H9 (cell line): Measurements from ENCODE around the gene RABGAP1L. TPM values are rescaled to one million over a fixed set of nuclear protein-coding genes. Genes with fewer than 3 reads are reported as not detected.
"Not testable (repeated sequence)": the region's sequence is repeated elsewhere in the genome, so short reads cannot be mapped to it uniquely, and the experiment has no call there.

Experiments
- DNase-seq: peaks from one replicate; pipeline ENCODE4 v3.0.0-alpha.2; 2017
- H2AFZ ChIP-seq: one replicate; pipeline ENCODE4 v1.6.1; 2013; ENCODE audit warnings: mild to moderate bottlenecking, low read length, control low read depth, moderate library complexity
- H2AK5ac ChIP-seq: 2 replicates; pipeline ENCODE4 v1.6.1; 2013; ENCODE audit warnings: low read length, control low read depth, mixed read lengths; ENCODE audit not compliant: insufficient read length
- H2BK120ac ChIP-seq: one replicate; pipeline ENCODE4 v1.6.1; 2013; ENCODE audit warnings: low read depth, mild to moderate bottlenecking, low read length, control low read depth, inconsistent platforms; ENCODE audit not compliant: poor library complexity, severe bottlenecking
- H2BK12ac ChIP-seq: 2 replicates; pipeline ENCODE4 v1.6.1; 2013; ENCODE audit warnings: low read length, control low read depth, mixed read lengths, low read depth; ENCODE audit not compliant: insufficient read length
- H2BK15ac ChIP-seq: 2 replicates; pipeline ENCODE4 v1.6.1; 2013; ENCODE audit warnings: low read depth, low read length, control low read depth
- H2BK20ac ChIP-seq: one replicate; pipeline ENCODE4 v1.6.1; 2013; ENCODE audit warnings: low read depth, mild to moderate bottlenecking, low read length, control low read depth, inconsistent platforms; ENCODE audit not compliant: poor library complexity, severe bottlenecking
- H2BK5ac ChIP-seq: 2 replicates; pipeline ENCODE4 v1.6.1; 2013; ENCODE audit warnings: low read length, control low read depth, mixed read lengths; ENCODE audit not compliant: insufficient read length
- H3K14ac ChIP-seq: 2 replicates; pipeline ENCODE4 v1.6.1; 2013; ENCODE audit warnings: low read length, control low read depth; ENCODE audit not compliant: insufficient read depth
- H3K18ac ChIP-seq: 2 replicates; pipeline ENCODE4 v1.6.1; 2013; ENCODE audit warnings: low read depth, mild to moderate bottlenecking, mixed read lengths, low read length, control low read depth; ENCODE audit not compliant: insufficient read length
- H3K23ac ChIP-seq: 2 replicates; pipeline ENCODE4 v1.6.1; 2013; ENCODE audit warnings: low read length, control low read depth, mixed read lengths, low read depth; ENCODE audit not compliant: insufficient read length
- H3K23me2 ChIP-seq: 2 replicates; pipeline ENCODE4 v1.6.1; 2013; ENCODE audit warnings: low read depth, mild to moderate bottlenecking, mixed read lengths, low read length, control low read depth; ENCODE audit not compliant: insufficient read length, poor library complexity, severe bottlenecking
- H3K27ac ChIP-seq: 2 replicates; pipeline ENCODE4 v1.5.1; 2013; ENCODE audit warnings: low read length, control low read depth, mixed read lengths, low read depth; ENCODE audit not compliant: insufficient read length
- H3K27me3 ChIP-seq: 2 replicates; pipeline ENCODE4 v1.6.1; 2013; ENCODE audit warnings: low read length, control low read depth, inconsistent platforms; ENCODE audit not compliant: insufficient read depth
- H3K4ac ChIP-seq: 2 replicates; pipeline ENCODE4 v1.6.1; 2013; ENCODE audit warnings: low read depth, mild to moderate bottlenecking, control low read depth, inconsistent platforms, low read length, moderate library complexity
- H3K4me1 ChIP-seq: 2 replicates; pipeline ENCODE4 v1.6.1; 2013; ENCODE audit warnings: low read length, control low read depth, inconsistent platforms; ENCODE audit not compliant: insufficient read depth
- H3K4me2 ChIP-seq: 2 replicates; pipeline ENCODE4 v1.6.1; 2013; ENCODE audit warnings: low read length, control low read depth, mixed read lengths; ENCODE audit not compliant: insufficient read length, insufficient read depth
- H3K56ac ChIP-seq: 2 replicates; pipeline ENCODE4 v1.6.1; 2013; ENCODE audit warnings: low read depth, mild to moderate bottlenecking, mixed read lengths, low read length, control low read depth; ENCODE audit not compliant: insufficient read length
- H3K79me1 ChIP-seq: 2 replicates; pipeline ENCODE4 v1.6.1; 2013; ENCODE audit warnings: low read depth, mild to moderate bottlenecking, moderate library complexity, low read length, control low read depth, inconsistent platforms; ENCODE audit not compliant: insufficient read depth, poor library complexity, severe bottlenecking
- H3K79me2 ChIP-seq: 2 replicates; pipeline ENCODE4 v1.6.1; 2013; ENCODE audit warnings: low read length, control low read depth, inconsistent platforms; ENCODE audit not compliant: insufficient read depth
- H3K9ac ChIP-seq: 2 replicates; pipeline ENCODE4 v1.6.1; 2013; ENCODE audit warnings: low read length, control low read depth, mixed read lengths; ENCODE audit not compliant: insufficient read length; ENCODE audit errors: extremely low read depth
- H3K9me3 ChIP-seq: one replicate; pipeline ENCODE4 v1.6.1; 2013; ENCODE audit warnings: low read depth, low read length, inconsistent platforms; ENCODE audit not compliant: control insufficient read depth
- H3T11ph ChIP-seq: one replicate; pipeline ENCODE4 v1.6.1; 2013; ENCODE audit warnings: mild to moderate bottlenecking, low read length, control low read depth, inconsistent platforms
- H4K20me1 ChIP-seq: one replicate; pipeline ENCODE4 v1.6.1; 2013; ENCODE audit not compliant: control insufficient read depth, insufficient read length, insufficient read depth
- H4K5ac ChIP-seq: 2 replicates; pipeline ENCODE4 v1.6.1; 2013; ENCODE audit warnings: low read depth, mild to moderate bottlenecking, mixed read lengths, low read length, control low read depth; ENCODE audit not compliant: insufficient read length
- H4K8ac ChIP-seq: replicated peaks from 2 replicates; pipeline ENCODE4 v1.6.1; 2013; ENCODE audit warnings: low read length, control low read depth, mixed read lengths, low read depth; ENCODE audit not compliant: insufficient read length
- H4K91ac ChIP-seq: 2 replicates; pipeline ENCODE4 v1.6.1; 2013; ENCODE audit warnings: low read depth, mild to moderate bottlenecking, moderate library complexity, mixed read lengths, low read length, control low read depth; ENCODE audit not compliant: insufficient read length
- H3K27ac Mint-ChIP-seq, 3 experiments: 2 replicates in 2 of 3; 3 replicates in 1 of 3; pipeline ENCODE4 v1.8.0; 2020 to 2021; ENCODE audit warnings: mixed read lengths in 3 of 3, mild to moderate bottlenecking in 1 of 3, moderate library complexity in 1 of 3
- H3K27me3 Mint-ChIP-seq: 2 replicates; pipeline ENCODE4 v1.8.0; 2021; ENCODE audit warnings: low read depth, mild to moderate bottlenecking, moderate library complexity, mixed read lengths
- H3K36me3 Mint-ChIP-seq, 3 experiments: 2 replicates in 2 of 3; 3 replicates in 1 of 3; pipeline ENCODE4 v1.8.0; 2020 to 2021; ENCODE audit warnings: low read depth in 3 of 3, mixed read lengths in 3 of 3; ENCODE audit not compliant: insufficient read depth in 1 of 3
- H3K4me1 Mint-ChIP-seq, 2 experiments: 2 replicates each; pipeline ENCODE4 v1.8.0; 2020; ENCODE audit warnings: mixed read lengths in 2 of 2
- H3K4me3 Mint-ChIP-seq, 2 experiments: 2 replicates in 1 of 2; 3 replicates in 1 of 2; pipeline ENCODE4 v1.8.0; 2020 to 2021; ENCODE audit warnings: mild to moderate bottlenecking in 2 of 2, mixed read lengths in 2 of 2, moderate library complexity in 1 of 2
- H3K9me3 Mint-ChIP-seq, 2 experiments: 2 replicates in 1 of 2; 3 replicates in 1 of 2; pipeline ENCODE4 v1.8.0; 2020; ENCODE audit warnings: mild to moderate bottlenecking in 2 of 2, mixed read lengths in 2 of 2, moderate library complexity in 1 of 2
- CTCF ChIP-seq: fragments of 200-600 bp; sonication (generic); conservative IDR thresholded peaks from 3 replicates; pipeline ENCODE4 v1.8.0; 2021; ENCODE audit warnings: antibody characterized with exemption, mild to moderate bottlenecking
- WGBS: extraction: QIAGEN DNeasy Blood & Tissue Kit; methylation state at CpG from one replicate; pipeline ENCODE4 v1.1.7; 2013; ENCODE audit warnings: missing lambda C conversion rate, low lambda C conversion rate, mixed read lengths; ENCODE audit not compliant: insufficient read length; ENCODE audit errors: extremely low coverage; 5-methylcytosine and 5-hydroxymethylcytosine counted together
- total RNA-seq: library from RNA; stranded (reverse); gene quantifications from 2 replicates; pipeline ENCODE4 v1.2.1, GENCODE V29; 2021

Gene RABGAP1L
- total RNA-seq, 1 experiment from 2014 or later = 147 TPM

- no peaks in the 10 kb centered on the region; a peak in 1 of 4 replicates for H3K4me1 Mint-ChIP-seq
Measured at GRCh38 chr1:174248041-174248440, 88.7 kb downstream of the RABGAP1L start.

GRCh38 chr1:174256386-174256785 is 97.1 kb downstream of the RABGAP1L start:
- not testable (repeated sequence) for H4K20me1 ChIP-seq, H3K27me3 ChIP-seq, H3K4me2 ChIP-seq, H3K9me3 Mint-ChIP-seq, H3K27ac ChIP-seq, H2BK5ac ChIP-seq, H3T11ph ChIP-seq, H3K79me1 ChIP-seq, H3K23me2 ChIP-seq, H3K14ac ChIP-seq, H3K27ac Mint-ChIP-seq, H3K79me2 ChIP-seq, DNase-seq, H3K9me3 ChIP-seq, H4K8ac ChIP-seq, H3K23ac ChIP-seq, H3K4me1 Mint-ChIP-seq, H3K4ac ChIP-seq, H3K56ac ChIP-seq, H2AK5ac ChIP-seq, H2BK12ac ChIP-seq, H2BK120ac ChIP-seq, H3K4me3 Mint-ChIP-seq, H2BK15ac ChIP-seq, H2BK20ac ChIP-seq, H3K18ac ChIP-seq, H3K9ac ChIP-seq, H3K4me1 ChIP-seq, H3K36me3 Mint-ChIP-seq, H2AFZ ChIP-seq, H3K27me3 Mint-ChIP-seq, H4K5ac ChIP-seq, H4K91ac ChIP-seq
- no CpG with 5 or more reads among the region's 14 CpGs for WGBS

More at GRCh38 chr1:174248041-174248440, 88.7 kb downstream of the RABGAP1L start:
- Histone ChIP-seq H3K4ac (no peak overlapping the region), H3K79me2 (no peaks in the 10 kb centered on the region), H2BK5ac (no peak overlapping the region), H2BK120ac (no peak overlapping the region), H4K20me1 (no peaks in the 10 kb centered on the region), H3K79me1 (no peaks in the 10 kb centered on the region), H3T11ph (no peak overlapping the region), H3K14ac (no peak overlapping the region), H3K9ac (no peak overlapping the region), H3K4me1 (no peaks in the 10 kb centered on the region), H2AFZ (no peak overlapping the region), H3K23ac (no peak overlapping the region), H2BK15ac (no peak overlapping the region), H3K56ac (no peak overlapping the region), H4K8ac (no peak overlapping the region), H2BK20ac (no peak overlapping the region), H3K9me3 (no peaks in the 10 kb centered on the region), H3K27ac (no peak overlapping the region), H4K5ac (no peak overlapping the region), H3K23me2 (no peaks in the 10 kb centered on the region), H2BK12ac (no peak overlapping the region), H3K18ac (no peak overlapping the region), H3K27me3 (no peaks in the 10 kb centered on the region), H4K91ac (no peak overlapping the region), H3K4me2 (no peak overlapping the region), H2AK5ac (no peak overlapping the region)
- no peak for DNase-seq
- no peak for TF ChIP-seq CTCF
- Mint-ChIP-seq H3K27ac (no peak overlapping the region), H3K4me3 (no peak overlapping the region), H3K27me3 (no peaks in the 10 kb centered on the region), H3K36me3 (peaks cover 0 to 11% (median 2%) of the 10 kb centered on the region in 3 experiments; a peak in 3 of 7 replicates), H3K9me3 (no peaks in the 10 kb centered on the region)
